Neural progenitor cell (in vitro differentiated cells): ENCODE results near the gene ATP8A1. TPM values are rescaled to one million over a fixed set of nuclear protein-coding genes. Genes with fewer than 3 reads are reported as not detected.

Experiments used
- DNase-seq: peaks from one replicate; pipeline ENCODE4 v3.0.0-alpha.2; 2016; ENCODE audit warnings: low spot score
- H2AFZ ChIP-seq: fragments of 200-600 bp; sonication (generic); replicated peaks from 2 replicates; pipeline ENCODE4 v1.6.1; 2016; ENCODE audit warnings: antibody characterized with exemption
- H3F3A ChIP-seq: fragments of 200-600 bp; sonication (generic); 2 replicates; pipeline ENCODE4 v1.6.1; 2016; ENCODE audit warnings: antibody characterized with exemption, low read depth
- H3K27ac ChIP-seq: fragments of 200-600 bp; sonication (generic); 2 replicates; pipeline ENCODE4 v1.5.1; 2016; ENCODE audit warnings: mild to moderate bottlenecking
- H3K27me3 ChIP-seq: fragments of 200-600 bp; sonication (generic); 2 replicates; pipeline ENCODE4 v1.6.1; 2016; ENCODE audit warnings: mild to moderate bottlenecking, moderate library complexity
- H3K36me3 ChIP-seq: fragments of 200-600 bp; sonication (generic); 2 replicates; pipeline ENCODE4 v1.5.1; 2016
- H3K4me1 ChIP-seq: fragments of 200-600 bp; sonication (generic); 2 replicates; pipeline ENCODE4 v1.6.1; 2016; ENCODE audit warnings: mixed run types
- H3K4me2 ChIP-seq: fragments of 200-600 bp; sonication (generic); 2 replicates; pipeline ENCODE4 v1.6.1; 2016
- H3K4me3 ChIP-seq: fragments of 200-600 bp; sonication (generic); 2 replicates; pipeline ENCODE4 v1.5.1; 2016
- H3K79me2 ChIP-seq: fragments of 200-600 bp; sonication (generic); 2 replicates; pipeline ENCODE4 v1.6.1; 2016; ENCODE audit warnings: low read depth
- H3K9ac ChIP-seq: fragments of 200-600 bp; sonication (generic); 2 replicates; pipeline ENCODE4 v1.6.1; 2016
- H3K9me3 ChIP-seq: fragments of 200-600 bp; sonication (generic); 2 replicates; pipeline ENCODE4 v1.5.1; 2016; ENCODE audit warnings: low read depth
- H4K20me1 ChIP-seq: fragments of 200-600 bp; sonication (generic); 2 replicates; pipeline ENCODE4 v1.6.1; 2016; ENCODE audit warnings: low read depth
- H3K27ac Mint-ChIP-seq: 3 replicates; pipeline ENCODE4 v1.8.0; 2021; ENCODE audit warnings: mixed read lengths
- H3K27me3 Mint-ChIP-seq: 2 replicates; pipeline ENCODE4 v1.8.0; 2022; ENCODE audit warnings: low read depth, mild to moderate bottlenecking, inconsistent platforms, moderate library complexity, mixed read lengths; ENCODE audit not compliant: insufficient read depth
- H3K36me3 Mint-ChIP-seq: 3 replicates; pipeline ENCODE4 v1.8.0; 2021; ENCODE audit warnings: mixed read lengths
- H3K4me1 Mint-ChIP-seq: 3 replicates; pipeline ENCODE4 v1.8.0; 2021; ENCODE audit warnings: mixed read lengths
- H3K4me3 Mint-ChIP-seq: 3 replicates; pipeline ENCODE4 v1.8.0; 2021; ENCODE audit warnings: mild to moderate bottlenecking, moderate library complexity, mixed read lengths
- H3K9me3 Mint-ChIP-seq: 3 replicates; pipeline ENCODE4 v1.8.0; 2020; ENCODE audit warnings: mixed read lengths
- CTCF ChIP-seq: fragments of 200-600 bp; sonication (generic); IDR thresholded peaks from 2 replicates; pipeline ENCODE4 v1.5.1; 2017; ENCODE audit warnings: antibody characterized with exemption, mild to moderate bottlenecking
- EZH2 ChIP-seq: fragments of 200-600 bp; sonication (generic); IDR thresholded peaks from 2 replicates; pipeline ENCODE4 v1.6.1; 2017; ENCODE audit warnings: antibody characterized with exemption, mild to moderate bottlenecking, moderate library complexity
- EZH2phosphoT487 ChIP-seq: fragments of 200-600 bp; sonication (generic); IDR thresholded peaks from 2 replicates; pipeline ENCODE4 v1.6.1; 2017; ENCODE audit warnings: antibody characterized with exemption
- total RNA-seq: library from RNA; depleted of rRNA; stranded (reverse); fragments of >200 nt; gene quantifications from 2 replicates; pipeline ENCODE4 v1.2.3, GENCODE V29; 2015; ENCODE audit warnings: low replicate concordance

Gene ATP8A1
- total RNA-seq, 1 donor from 2014 or later: 46.1 TPM

GRCh38 chr4:42398871-42399331, 258.0 kb downstream of the ATP8A1 start:
- DNase-seq: peak; percentile 84
- TF ChIP-seq EZH2 (no peak), EZH2phosphoT487 (no peak), CTCF (no peak)
- no peak overlapping the region for H3K27ac Mint-ChIP-seq

GRCh38 chr4:42398171-42398870, 258.6 kb downstream of the ATP8A1 start:
- peaks cover 57% of the 10 kb centered on the region for H3K27me3 Mint-ChIP-seq
- peaks cover 22% of the 10 kb centered on the region for H3K4me1 Mint-ChIP-seq
- no peaks in the 10 kb centered on the region for H3K79me2 ChIP-seq

More at GRCh38 chr4:42398871-42399331, 258.0 kb downstream of the ATP8A1 start:
- Histone ChIP-seq H3K9ac (no peak overlapping the region), H3K4me3 (peak overlapping the region; percentile 61), H3K9me3 (no peaks in the 10 kb centered on the region), H3K4me2 (peak overlapping the region; percentile 96), H3F3A (peaks cover 35% of the 10 kb centered on the region), H3K27me3 (peaks cover 83% of the 10 kb centered on the region), H2AFZ (peak overlapping the region; percentile 90), H3K27ac (no peak overlapping the region), H4K20me1 (peaks cover 9% of the 10 kb centered on the region), H3K36me3 (no peaks in the 10 kb centered on the region), H3K4me1 (peaks cover 17% of the 10 kb centered on the region), H3K79me2 (no peaks in the 10 kb centered on the region)
- peaks cover 22% of the 10 kb centered on the region for H3K4me1 Mint-ChIP-seq
- H3K27me3 Mint-ChIP-seq: peaks cover 55% of the 10 kb centered on the region
- no peaks in the 10 kb centered on the region for H3K36me3 Mint-ChIP-seq
- no peaks in the 10 kb centered on the region for H3K9me3 Mint-ChIP-seq
- H3K4me3 Mint-ChIP-seq: peak overlapping the region; percentile 85

GRCh38 chr4:42397635-42398170, 259.2 kb downstream of the ATP8A1 start:
- Histone ChIP-seq H3K4me1 (peaks cover 17% of the 10 kb centered on the region), H3K27ac (no peak overlapping the region), H3K4me2 (peak overlapping the region; percentile 96), H3K79me2 (no peaks in the 10 kb centered on the region), H3F3A (peaks cover 39% of the 10 kb centered on the region), H3K9ac (no peak overlapping the region), H3K9me3 (no peaks in the 10 kb centered on the region), H4K20me1 (peaks cover 9% of the 10 kb centered on the region), H3K27me3 (peaks cover 85% of the 10 kb centered on the region), H3K4me3 (peak overlapping the region; percentile 61), H2AFZ (peak overlapping the region; percentile 90), H3K36me3 (no peaks in the 10 kb centered on the region)
- Mint-ChIP-seq H3K36me3 (no peaks in the 10 kb centered on the region), H3K27me3 (peaks cover 57% of the 10 kb centered on the region), H3K4me3 (peak overlapping the region; percentile 85), H3K4me1 (peaks cover 22% of the 10 kb centered on the region), H3K27ac (no peak overlapping the region), H3K9me3 (no peaks in the 10 kb centered on the region)
- DNase-seq: no peak
- TF ChIP-seq EZH2 (peak; percentile 3), EZH2phosphoT487 (peak; percentile 57), CTCF (no peak)

More at GRCh38 chr4:42398171-42398870, 258.6 kb downstream of the ATP8A1 start:
- H3F3A ChIP-seq: peaks cover 35% of the 10 kb centered on the region
- H3K4me2 ChIP-seq: peak overlapping the region; percentile 96
- peaks cover 85% of the 10 kb centered on the region for H3K27me3 ChIP-seq
- Mint-ChIP-seq H3K4me3 (peak overlapping the region; percentile 85), H3K36me3 (no peaks in the 10 kb centered on the region), H3K27ac (no peak overlapping the region), H3K9me3 (no peaks in the 10 kb centered on the region)
- peak; percentile 77 for DNase-seq
- TF ChIP-seq EZH2 (peak; percentile 61), CTCF (peak; percentile 41), EZH2phosphoT487 (peak; percentile 16)
- H3K36me3 ChIP-seq: no peaks in the 10 kb centered on the region
- peak overlapping the region; percentile 90 for H2AFZ ChIP-seq
- H3K4me1 ChIP-seq: peaks cover 17% of the 10 kb centered on the region
- peaks cover 9% of the 10 kb centered on the region for H4K20me1 ChIP-seq
- peak overlapping the region; percentile 61 for H3K4me3 ChIP-seq
- H3K9me3 ChIP-seq: no peaks in the 10 kb centered on the region
- H3K9ac ChIP-seq: no peak overlapping the region
- H3K27ac ChIP-seq: no peak overlapping the region
